ENCODE data around the gene C2orf76. TPM values are rescaled to one million over a fixed set of nuclear protein-coding genes. Genes with fewer than 3 reads are reported as not detected.

The C2orf76 gene
- polyA plus RNA-seq, 1 of the 3 experiments (the other 2 are of a cell fraction), result 6.0 TPM

GRCh38 chr2:119364798-119365197, 1.8 kb downstream of the C2orf76 start:
- no peaks in the 10 kb centered on the region for H4K20me1 ChIP-seq (ENCODE audit: insufficient read depth)
- no peaks in the 10 kb centered on the region for H3K9me3 ChIP-seq
- ChIA-PET POLR2A (no interaction called here), CTCF (interaction anchor here (1.2 to 1.9 kb wide), 2 partner anchors 10 to 112 kb away, joined by 4 read pairs; no protein-coding TSS in a partner anchor)
- peaks cover 7 to 17% of the 10 kb centered on the region in 2 experiments for H3K36me3 ChIP-seq (replicated peaks in 1 of 2; ENCODE audit: control insufficient read depth in 1 of 2, insufficient read depth in 2 of 2, low read length in 1 of 2)
- peaks cover 6% of the 10 kb centered on the region for H3F3A ChIP-seq (replicated peaks; ENCODE audit: insufficient read depth)
- H3K9me2 ChIP-seq, result no peaks in the 10 kb centered on the region
- no peak overlapping the region for H3K9ac ChIP-seq
- 97% methylated on average over 6 of the region's 6 CpGs for WGBS (ENCODE audit: low lambda C conversion rate)
- H3K4me2 ChIP-seq, result peak overlapping the region; percentile 88; the same call in 1 of the 2 replicates
- peak overlapping the region in 1 of 2 experiments; percentile 96; a peak in 1 of 4 replicates for H3K4me3 ChIP-seq (ENCODE audit: low read depth in 2 of 2, low read length in 1 of 2)
- TF ChIP-seq USF2 (IDR thresholded peaks at IDR 0.05; ENCODE audit: borderline replicate concordance, low read depth, low read length), result no peak
- TF ChIP-seq ZBTB33 (IDR thresholded peaks at IDR 0.05; ENCODE audit: borderline replicate concordance, low read depth), result no peak
- no peak for TF ChIP-seq GATA2 (CRISPR knock-in tag; IDR thresholded peaks at IDR 0.05)
- TF ChIP-seq ELF1 (IDR thresholded peaks at IDR 0.05), result no peak
- no peak overlapping the region for H2AFZ ChIP-seq (ENCODE audit: low read depth)
- no peaks in the 10 kb centered on the region for H3K27me3 ChIP-seq (ENCODE audit: insufficient read depth)
- DNase-seq, result no peak
- peaks cover 0 to 15% of the 10 kb centered on the region in 2 experiments; a peak in 3 of 4 replicates for H3K4me1 ChIP-seq (ENCODE audit: control insufficient read depth in 1 of 2, insufficient read depth in 2 of 2, low read depth in 1 of 2, low read length in 1 of 2)
- H3K27ac ChIP-seq (ENCODE audit: low read depth in 2 of 2, low read length in 1 of 2), result no peak overlapping the region
- peaks cover 45% of the 10 kb centered on the region for H3K79me2 ChIP-seq (ENCODE audit: insufficient read depth)

- Histone ChIP-seq H3K4me1 (ENCODE audit: control insufficient read depth in 1 of 2, insufficient read depth in 2 of 2, low read depth in 1 of 2, low read length in 1 of 2) (peaks cover 0 to 2% of the 10 kb centered on the region in 2 experiments; a peak in 2 of 4 replicates), H3K9me2 (no peaks in the 10 kb centered on the region), H3K9me3 (no peaks in the 10 kb centered on the region), H3K27ac (ENCODE audit: low read depth in 2 of 2, low read length in 1 of 2) (no peak overlapping the region), H3K27me3 (ENCODE audit: insufficient read depth) (no peaks in the 10 kb centered on the region), H3K4me3 (ENCODE audit: low read depth in 2 of 2, low read length in 1 of 2) (no peak overlapping the region), H3K4me2 (no peak overlapping the region), H3K9ac (no peak overlapping the region), H2AFZ (ENCODE audit: low read depth) (no peak overlapping the region), H3F3A (replicated peaks; ENCODE audit: insufficient read depth) (peaks cover 6% of the 10 kb centered on the region), H3K79me2 (ENCODE audit: insufficient read depth) (peaks cover 13% of the 10 kb centered on the region), H4K20me1 (ENCODE audit: insufficient read depth) (no peaks in the 10 kb centered on the region), H3K36me3 (replicated peaks in 1 of 2; ENCODE audit: control insufficient read depth in 1 of 2, insufficient read depth in 2 of 2, low read length in 1 of 2) (peaks cover 0 to 4% of the 10 kb centered on the region in 2 experiments)
- no peak for TF ChIP-seq CTCF (IDR thresholded peaks at IDR 0.05)
- POLR2A ChIA-PET, result no interaction called here
- DNase-seq, result no peak
- 88% methylated on average over 2 of the region's 2 CpGs for WGBS (ENCODE audit: low lambda C conversion rate)
- CTCF ChIA-PET, result interaction anchor here (1.0 kb wide), 1 partner anchor 11 kb away, joined by 3 read pairs; no protein-coding TSS in a partner anchor
These were observed 6.1 kb downstream of the C2orf76 start for GRCh38 chr2:119360423-119360966.
